Measurements from ENCODE around the gene ERCC6L2. TPM values are rescaled to one million over a fixed set of nuclear protein-coding genes. Genes with fewer than 3 reads are reported as not detected.

ERCC6L2 gene
- total RNA-seq, 2 donors from 2014 or later: 37.7 to 44.2 TPM

DNA sequence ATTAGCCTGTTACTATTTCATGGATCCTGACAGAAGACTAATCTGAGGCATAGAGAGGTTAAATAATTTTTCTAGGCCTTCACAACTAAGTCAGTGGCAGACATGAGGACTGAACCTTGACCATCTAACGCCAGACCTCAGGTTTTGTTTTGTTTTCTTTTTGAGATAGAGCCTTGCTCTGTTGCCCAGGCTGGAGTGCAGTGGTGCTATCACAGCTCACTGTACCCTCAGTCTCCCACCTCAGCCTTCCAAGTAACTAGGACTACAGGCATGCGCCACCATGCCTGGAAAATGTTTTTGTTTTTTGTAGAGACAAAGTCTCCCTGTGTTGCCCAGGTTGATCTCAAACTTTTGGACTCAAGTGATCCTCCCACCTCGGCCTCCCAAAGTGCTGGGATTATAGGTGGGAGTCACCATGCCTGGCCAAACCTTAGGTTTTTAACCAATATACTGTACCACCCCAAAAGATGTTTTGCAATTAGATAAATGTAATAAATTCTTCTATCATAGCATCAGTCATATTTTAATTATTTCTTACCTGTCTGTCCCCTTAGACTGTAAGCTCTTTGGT is 35.4 kb downstream of the ERCC6L2 start:
- Histone ChIP-seq H3K9me3 (ENCODE audit: control insufficient read depth, low read length) (no peaks in the 10 kb centered on the region), H3K27ac (ENCODE audit: low read depth, low read length) (no peak overlapping the region), H3K4me3 (ENCODE audit: low read length) (no peak overlapping the region), H3K4me1 (ENCODE audit: control insufficient read depth, insufficient read depth, low read length) (peaks cover 6% of the 10 kb centered on the region), H3K27me3 (ENCODE audit: control insufficient read depth, insufficient read depth, low read length, poor library complexity, severe bottlenecking) (peaks cover 31% of the 10 kb centered on the region), H3K36me3 (ENCODE audit: control insufficient read depth, insufficient read depth, low read length) (peaks cover 17% of the 10 kb centered on the region), H3K9ac (ENCODE audit: extremely low read depth, low read length, poor library complexity, severe bottlenecking) (no peak overlapping the region)
- Mint-ChIP-seq H3K4me3 (no peak overlapping the region), H3K27ac (no peak overlapping the region), H3K9me3 (no peaks in the 10 kb centered on the region), H3K4me1 (peaks cover 8% of the 10 kb centered on the region), H3K36me3 (ENCODE audit: low read depth) (peaks cover 16% of the 10 kb centered on the region), H3K27me3 (ENCODE audit: insufficient read depth) (peaks cover 38% of the 10 kb centered on the region)
- DNase-seq: no peak
- 95% methylated on average over 3 of the region's 3 CpGs; no CpG with 5 or more reads in 1 of the 2 experiments for WGBS, 2 experiments (ENCODE audit: insufficient coverage in 1 of 2, insufficient read length in 1 of 2)
- TF ChIP-seq, protein P1, sequence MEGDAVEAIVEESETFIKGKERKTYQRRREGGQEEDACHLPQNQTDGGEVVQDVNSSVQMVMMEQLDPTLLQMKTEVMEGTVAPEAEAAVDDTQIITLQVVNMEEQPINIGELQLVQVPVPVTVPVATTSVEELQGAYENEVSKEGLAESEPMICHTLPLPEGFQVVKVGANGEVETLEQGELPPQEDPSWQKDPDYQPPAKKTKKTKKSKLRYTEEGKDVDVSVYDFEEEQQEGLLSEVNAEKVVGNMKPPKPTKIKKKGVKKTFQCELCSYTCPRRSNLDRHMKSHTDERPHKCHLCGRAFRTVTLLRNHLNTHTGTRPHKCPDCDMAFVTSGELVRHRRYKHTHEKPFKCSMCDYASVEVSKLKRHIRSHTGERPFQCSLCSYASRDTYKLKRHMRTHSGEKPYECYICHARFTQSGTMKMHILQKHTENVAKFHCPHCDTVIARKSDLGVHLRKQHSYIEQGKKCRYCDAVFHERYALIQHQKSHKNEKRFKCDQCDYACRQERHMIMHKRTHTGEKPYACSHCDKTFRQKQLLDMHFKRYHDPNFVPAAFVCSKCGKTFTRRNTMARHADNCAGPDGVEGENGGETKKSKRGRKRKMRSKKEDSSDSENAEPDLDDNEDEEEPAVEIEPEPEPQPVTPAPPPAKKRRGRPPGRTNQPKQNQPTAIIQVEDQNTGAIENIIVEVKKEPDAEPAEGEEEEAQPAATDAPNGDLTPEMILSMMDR (conservative IDR thresholded peaks at IDR 0.05): no peak

DNA sequence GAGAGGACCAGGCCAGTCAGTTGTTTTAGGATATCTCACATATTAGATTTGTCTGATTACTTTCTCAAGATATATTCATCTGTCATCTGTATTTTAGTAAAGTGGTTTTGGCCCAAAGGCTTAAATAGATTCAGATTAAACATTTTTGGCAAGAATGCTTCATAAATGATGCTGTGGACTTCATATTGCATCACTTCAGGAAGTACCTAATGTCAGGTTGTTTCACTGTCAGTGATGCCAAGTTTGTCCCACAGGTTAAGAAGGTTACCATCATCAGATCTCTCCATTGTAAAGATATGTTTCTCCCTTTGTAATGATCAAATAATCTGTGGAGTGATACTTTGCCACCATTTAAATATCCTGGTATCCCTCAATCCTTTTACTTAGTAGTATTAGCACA is 37.3 kb downstream of the ERCC6L2 start:
- Histone ChIP-seq H3K27me3 (ENCODE audit: control insufficient read depth, insufficient read depth, low read length, poor library complexity, severe bottlenecking) (peaks cover 17% of the 10 kb centered on the region), H3K9me3 (ENCODE audit: control insufficient read depth, low read length) (no peaks in the 10 kb centered on the region), H3K4me3 (ENCODE audit: low read length) (no peak overlapping the region), H3K27ac (ENCODE audit: low read depth, low read length) (no peak overlapping the region), H3K4me1 (ENCODE audit: control insufficient read depth, insufficient read depth, low read length) (peaks cover 6% of the 10 kb centered on the region), H3K36me3 (ENCODE audit: control insufficient read depth, insufficient read depth, low read length) (peaks cover 33% of the 10 kb centered on the region), H3K9ac (ENCODE audit: extremely low read depth, low read length, poor library complexity, severe bottlenecking) (no peak overlapping the region)
- Mint-ChIP-seq H3K9me3 (no peaks in the 10 kb centered on the region), H3K27me3 (ENCODE audit: insufficient read depth) (peaks cover 25% of the 10 kb centered on the region), H3K4me3 (no peak overlapping the region), H3K36me3 (ENCODE audit: low read depth) (peaks cover 29% of the 10 kb centered on the region), H3K27ac (no peak overlapping the region), H3K4me1 (peaks cover 8% of the 10 kb centered on the region)
- no peak for DNase-seq
- TF ChIP-seq, protein P1 (conservative IDR thresholded peaks at IDR 0.05): no peak

- H3K4me1 ChIP-seq (ENCODE audit: control insufficient read depth, insufficient read depth, low read length): no peaks in the 10 kb centered on the region
- H3K27ac Mint-ChIP-seq: no peak overlapping the region
- no peak for DNase-seq
- peaks cover 69% of the 10 kb centered on the region for H3K36me3 Mint-ChIP-seq (ENCODE audit: low read depth)
- no peaks in the 10 kb centered on the region for H3K4me1 Mint-ChIP-seq
- TF ChIP-seq, protein P1 (conservative IDR thresholded peaks at IDR 0.05): no peak
- H3K9ac ChIP-seq (ENCODE audit: extremely low read depth, low read length, poor library complexity, severe bottlenecking): no peak overlapping the region
- no peaks in the 10 kb centered on the region for H3K27me3 ChIP-seq (ENCODE audit: control insufficient read depth, insufficient read depth, low read length, poor library complexity, severe bottlenecking)
- 93% methylated on average over 1 of the region's 2 CpGs; no CpG with 5 or more reads in 1 of the 2 experiments for WGBS, 2 experiments (ENCODE audit: insufficient coverage in 1 of 2, insufficient read length in 1 of 2)
- peaks cover 86% of the 10 kb centered on the region for H3K36me3 ChIP-seq (ENCODE audit: control insufficient read depth, insufficient read depth, low read length)
- peaks cover 32% of the 10 kb centered on the region for H3K9me3 ChIP-seq (ENCODE audit: control insufficient read depth, low read length)
- H3K4me3 Mint-ChIP-seq: no peak overlapping the region
- no peaks in the 10 kb centered on the region for H3K27me3 Mint-ChIP-seq (ENCODE audit: insufficient read depth)
- no peak overlapping the region for H3K4me3 ChIP-seq (ENCODE audit: low read length)
- H3K27ac ChIP-seq (ENCODE audit: low read depth, low read length): no peak overlapping the region
- peaks cover 14% of the 10 kb centered on the region for H3K9me3 Mint-ChIP-seq
These were observed 44.5 kb downstream of the ERCC6L2 start for GRCh38 chr9:95920017-95920416.
